Measurements from ENCODE around the gene MELTF. TPM values are rescaled to one million over a fixed set of nuclear protein-coding genes. Genes with fewer than 3 reads are reported as not detected.

The MELTF gene
- polyA plus RNA-seq, 3 donors = 1.9 to 2.4 (median 2.3) TPM

DNA sequence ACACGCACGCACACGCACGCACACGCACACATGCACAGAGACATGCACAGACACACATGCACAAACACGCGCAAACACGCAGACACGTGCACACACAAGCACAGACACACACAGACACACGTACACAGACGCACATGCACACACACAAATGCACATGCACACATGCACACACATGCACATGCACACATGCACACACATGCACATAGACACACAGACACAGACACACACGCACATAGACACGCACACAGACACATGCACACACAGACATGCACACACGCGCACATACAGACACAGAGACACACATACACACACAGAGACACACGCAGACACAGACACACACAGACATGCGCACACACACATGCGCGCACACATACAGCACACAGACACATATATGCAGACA is 34.6 kb downstream of the MELTF start:
- no peak for DNase-seq (ENCODE audit: low read depth in 3 of 3, low spot score in 2 of 3)

DNA sequence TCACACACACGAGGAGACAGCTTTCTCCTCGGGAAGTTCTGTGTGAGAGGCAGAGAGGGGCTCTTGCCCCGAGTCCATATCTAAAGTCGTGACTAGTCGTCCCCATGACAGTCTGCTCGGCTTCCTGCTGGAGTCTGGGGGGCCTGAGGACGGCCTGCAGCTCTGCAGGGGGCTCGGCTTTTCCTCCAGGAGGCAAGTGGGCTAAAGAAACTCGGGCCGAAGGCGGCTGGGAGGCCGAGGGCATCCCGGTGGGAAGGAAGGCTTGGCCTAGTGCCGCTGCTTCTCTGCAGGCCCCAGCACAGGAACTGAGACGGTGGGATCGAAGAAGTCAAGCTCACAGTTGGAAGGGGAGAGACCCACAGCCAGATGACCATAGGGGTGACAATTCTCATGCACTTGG is 35.6 kb downstream of the MELTF start:
- DNase-seq (ENCODE audit: low read depth in 3 of 3, low spot score in 2 of 3) = no peak

DNA sequence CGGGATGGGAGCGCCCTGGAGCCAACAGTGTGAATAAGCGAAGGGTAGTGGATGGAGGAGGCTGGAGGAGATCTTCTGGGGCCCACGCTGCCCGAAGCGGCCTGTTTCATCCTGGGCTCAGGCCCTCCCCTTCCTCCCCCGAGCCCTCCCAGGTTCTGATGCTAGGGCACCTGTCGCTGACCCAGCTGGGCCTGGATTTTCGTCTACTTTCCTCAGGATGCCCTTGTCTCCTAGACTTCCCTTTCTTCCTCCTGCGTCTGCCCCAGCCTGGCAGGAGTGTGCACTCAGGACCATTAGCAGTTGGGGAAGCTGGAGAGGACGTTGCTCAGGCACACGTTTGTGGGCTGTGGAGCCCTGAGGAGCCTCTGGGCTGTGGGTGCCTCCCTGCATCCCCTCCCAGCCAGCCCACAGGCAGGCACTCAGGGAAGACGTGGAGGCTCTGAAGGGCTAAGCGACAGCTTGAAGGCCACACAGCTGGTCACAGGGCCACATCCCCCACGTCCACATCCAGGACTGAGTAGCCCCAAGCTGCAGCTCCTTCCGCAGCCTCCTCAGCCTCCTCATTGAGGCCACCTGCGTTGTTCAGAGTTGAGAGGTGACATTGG is 37.1 kb downstream of the MELTF start:
- DNase-seq (ENCODE audit: low read depth in 3 of 3, low spot score in 2 of 3) = no peak

DNA sequence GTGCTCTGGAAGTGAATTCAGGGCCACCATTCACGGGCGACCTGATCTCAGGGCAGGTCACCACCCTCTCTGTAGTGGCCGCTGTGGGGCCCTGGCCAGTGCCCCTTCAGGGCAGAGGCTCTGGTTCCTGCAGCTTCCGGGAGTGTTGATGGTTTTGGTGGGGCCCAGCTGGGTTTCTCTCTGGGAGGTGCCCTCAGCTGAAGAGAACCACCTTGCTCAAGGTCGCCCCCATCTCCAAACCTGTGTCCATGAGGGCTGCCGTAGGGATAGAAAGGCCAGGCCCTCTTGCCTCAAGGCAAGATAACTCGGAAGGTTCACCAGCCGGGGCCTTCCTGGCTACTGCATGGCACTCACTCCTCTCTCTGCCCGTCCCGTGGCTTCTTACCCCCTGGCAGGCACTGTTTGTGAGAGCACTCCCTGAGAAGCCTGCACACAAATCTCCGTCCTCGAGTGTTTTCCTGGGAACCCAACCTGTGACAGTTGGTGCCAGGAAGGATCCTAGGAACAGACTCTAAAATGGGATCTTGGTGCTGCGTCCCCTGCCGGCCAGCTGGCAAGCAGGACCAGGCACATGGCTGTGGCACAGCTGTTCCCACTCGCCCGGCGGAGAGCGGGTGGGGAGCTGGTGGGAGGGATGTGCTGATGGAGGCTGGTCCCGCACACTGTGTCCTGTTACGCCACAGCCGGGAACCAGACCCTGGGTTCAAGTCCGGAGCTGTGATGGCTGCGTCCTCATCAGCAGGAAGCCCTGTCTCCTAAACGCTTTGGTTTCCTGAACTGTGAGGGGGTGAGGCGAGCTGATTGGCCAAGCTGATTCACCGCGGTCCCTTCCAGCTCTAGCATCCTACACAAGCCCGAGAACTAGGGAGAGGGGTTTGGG is 37.8 kb downstream of the MELTF start:
- no peak for DNase-seq (ENCODE audit: low read depth in 3 of 3, low spot score in 2 of 3)

DNA sequence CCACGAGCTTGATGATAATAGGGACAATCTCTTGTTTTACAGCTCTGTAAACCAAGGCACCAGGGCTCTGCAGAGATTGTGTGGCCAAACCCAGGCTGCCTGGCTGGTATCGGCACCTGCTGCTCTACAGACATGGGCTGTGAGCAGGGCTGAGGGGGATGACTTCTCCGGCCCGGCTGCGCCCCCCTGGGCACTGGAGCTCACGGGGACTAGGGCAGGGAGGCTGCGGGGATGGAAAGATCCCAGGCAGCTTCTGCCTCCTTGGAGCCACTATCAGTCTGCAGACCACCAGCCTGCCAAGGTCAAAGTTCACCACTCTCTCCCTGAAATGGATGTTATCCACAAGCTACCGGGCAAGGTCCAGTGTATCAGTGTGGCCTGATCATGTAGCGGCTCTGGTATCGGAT is 39.0 kb downstream of the MELTF start:
- no peak for DNase-seq (ENCODE audit: low read depth in 3 of 3, low spot score in 2 of 3)

DNA sequence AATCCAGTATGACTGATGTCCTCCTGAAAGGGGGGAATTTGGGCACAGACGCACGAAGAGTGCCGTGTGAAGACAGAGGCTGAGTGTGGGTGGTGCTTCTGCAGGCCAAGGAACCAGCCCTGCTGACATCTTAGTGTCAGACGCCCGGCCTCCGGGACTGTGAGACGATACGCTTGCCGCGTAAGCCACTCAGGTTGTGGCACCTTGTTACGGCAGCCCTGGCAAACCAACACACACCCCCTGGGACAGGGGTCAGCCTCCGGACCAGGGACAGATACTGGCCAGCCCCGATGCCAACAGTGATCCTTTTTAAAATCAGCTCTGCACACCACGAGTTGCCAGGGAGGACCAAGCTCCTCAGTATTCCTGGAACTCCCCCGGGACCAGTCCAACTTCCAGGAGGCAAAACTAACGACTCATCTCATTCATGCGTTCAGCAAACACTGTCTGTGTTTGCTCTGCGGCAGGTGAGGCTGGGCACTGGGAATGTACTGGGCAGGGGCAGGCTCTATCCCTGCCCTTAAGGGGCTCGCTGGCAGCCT is 39.8 kb downstream of the MELTF start:
- DNase-seq (ENCODE audit: low read depth in 3 of 3, low spot score in 2 of 3) = no peak

DNA sequence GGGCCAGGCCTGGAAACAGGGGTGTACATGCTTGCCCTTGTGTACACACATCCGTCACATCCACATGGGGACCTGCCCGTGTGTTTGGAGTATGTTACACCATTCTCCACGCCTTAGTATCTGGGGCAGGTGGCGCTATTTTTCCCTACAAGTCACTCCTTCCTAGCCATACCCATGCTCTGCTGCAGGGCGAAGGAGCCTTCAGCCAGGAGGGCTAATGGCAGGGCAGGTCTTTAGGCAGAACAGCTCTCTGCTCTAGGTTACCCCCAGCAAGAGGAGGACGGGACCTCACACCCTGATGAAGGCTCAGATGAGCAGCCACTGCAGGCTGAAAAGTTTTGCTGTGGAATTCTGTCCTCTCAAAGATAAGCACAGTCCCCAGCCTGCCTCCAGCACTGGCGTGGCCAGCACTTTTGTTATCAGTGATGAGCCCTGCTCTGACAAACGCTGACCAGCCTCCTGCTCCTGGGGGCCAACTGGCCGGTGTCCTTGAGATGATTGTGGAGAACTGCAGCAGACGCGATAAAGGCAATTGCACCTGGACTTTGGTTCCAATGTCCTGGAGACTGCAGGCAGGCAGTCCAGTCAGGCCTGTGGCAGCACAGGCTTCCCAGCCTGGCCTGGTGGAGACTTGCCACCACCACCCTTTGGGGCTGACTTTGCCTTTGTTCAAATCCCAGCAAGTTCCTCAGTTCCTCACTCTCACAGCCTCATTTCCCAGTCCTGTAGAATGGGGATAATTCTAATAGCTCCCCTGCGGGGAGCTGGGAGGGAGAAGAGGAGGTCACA is 41.2 kb downstream of the MELTF start:
- no peak for DNase-seq (ENCODE audit: low read depth in 3 of 3, low spot score in 2 of 3)

DNA sequence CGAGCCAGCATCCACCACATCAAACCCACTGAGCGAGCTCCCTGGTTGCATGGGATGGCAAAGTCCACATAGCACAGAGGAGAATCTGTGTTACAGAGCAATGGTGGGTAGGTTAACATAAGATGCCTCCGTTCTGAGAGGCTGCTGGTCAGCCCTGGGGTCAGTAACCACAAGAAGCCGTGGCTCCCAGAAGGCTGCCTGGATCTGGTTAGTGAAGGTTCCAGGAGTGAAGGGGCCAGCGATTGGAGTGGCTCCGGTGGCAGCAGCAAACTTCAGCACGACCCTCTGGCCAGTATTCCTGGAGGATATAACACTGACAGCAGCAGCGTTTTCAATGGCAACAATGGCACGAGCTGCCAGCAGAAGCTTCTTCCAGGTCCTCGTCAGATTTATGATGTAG is 42.6 kb downstream of the MELTF start:
- no peak for DNase-seq (ENCODE audit: low read depth in 3 of 3, low spot score in 2 of 3)

DNA sequence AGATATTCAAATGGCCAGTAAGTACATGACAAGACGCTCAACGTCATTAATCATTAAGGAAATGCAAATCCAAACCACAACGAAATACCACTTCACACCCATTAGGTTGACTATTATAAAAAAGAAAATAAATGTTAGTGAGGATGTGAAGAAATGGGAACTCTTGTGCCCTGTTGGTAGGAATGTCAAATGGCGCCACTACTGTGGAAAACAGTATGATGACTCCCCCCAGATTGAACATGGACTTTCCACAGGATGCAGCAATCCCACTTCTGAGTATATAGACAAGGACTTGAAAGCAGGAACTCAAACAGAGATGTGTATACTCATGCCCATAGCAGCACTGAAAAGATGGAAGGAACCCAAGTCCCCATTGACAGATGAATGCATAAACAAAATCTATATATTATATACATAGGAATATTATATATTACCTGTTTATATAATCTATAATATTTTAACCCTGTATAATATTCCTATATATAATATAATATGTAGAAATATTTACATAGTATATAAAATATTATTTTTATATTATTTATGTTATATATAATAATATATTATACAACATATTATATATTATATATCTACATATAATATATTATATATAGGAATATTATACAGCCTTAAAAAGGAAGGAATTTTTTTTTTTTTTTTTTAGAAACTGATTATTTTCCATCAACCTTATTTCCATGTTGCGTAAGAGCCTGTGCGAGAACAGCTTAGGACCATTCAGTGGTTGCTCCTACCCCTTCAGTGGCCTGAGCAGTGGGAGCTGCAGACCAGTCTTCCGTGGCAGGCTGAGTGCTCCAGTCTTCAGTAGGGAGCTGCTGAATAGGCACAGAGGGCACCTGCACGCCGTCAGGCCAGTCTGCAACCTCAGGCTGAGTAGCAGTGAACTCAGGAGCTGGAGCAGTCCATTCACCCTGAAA is 43.4 kb downstream of the MELTF start:
- no peak for DNase-seq (ENCODE audit: low read depth in 3 of 3, low spot score in 2 of 3)

DNA sequence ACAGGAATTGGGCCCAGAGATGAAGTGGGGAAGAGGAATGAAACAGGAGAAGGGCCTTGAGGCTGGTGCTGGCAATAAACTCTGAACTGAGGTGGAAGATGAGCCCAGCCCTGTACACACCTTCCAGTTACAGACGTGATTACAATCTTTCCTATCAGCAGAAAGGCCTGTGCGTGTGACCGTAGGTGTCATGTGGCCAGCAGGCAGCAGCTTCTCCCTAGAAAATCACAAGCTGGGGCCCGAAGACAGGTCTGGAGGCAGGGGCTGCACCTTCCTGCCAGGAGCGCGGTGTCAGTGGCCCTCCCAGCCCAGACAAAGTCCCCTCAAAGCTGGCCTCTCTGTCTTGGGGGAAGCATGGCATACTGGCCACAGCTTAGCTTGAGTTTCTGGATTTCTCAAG is 44.3 kb downstream of the MELTF start:
- no peak for DNase-seq (ENCODE audit: low read depth in 3 of 3, low spot score in 2 of 3)

DNA sequence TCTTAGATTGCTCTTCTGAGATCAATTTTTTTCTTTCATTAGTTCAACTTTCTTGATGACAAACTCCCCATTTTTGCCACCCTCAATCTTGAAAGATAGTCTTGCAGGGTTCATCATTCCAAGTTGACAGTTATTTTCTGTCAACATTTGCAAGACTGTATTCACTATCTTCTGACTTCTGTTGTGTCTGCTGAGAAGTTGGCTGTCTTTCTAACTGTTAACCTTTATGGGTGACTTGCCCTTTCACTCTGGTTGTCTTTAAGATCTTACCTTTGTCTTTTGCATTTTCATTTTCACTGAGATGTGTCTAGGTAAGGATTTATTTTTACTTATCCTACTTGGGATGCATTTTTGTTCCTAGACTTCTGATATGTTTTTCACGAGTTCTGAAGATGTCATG is 46.4 kb downstream of the MELTF start:
- DNase-seq (ENCODE audit: low read depth in 3 of 3, low spot score in 2 of 3) = no peak

DNA sequence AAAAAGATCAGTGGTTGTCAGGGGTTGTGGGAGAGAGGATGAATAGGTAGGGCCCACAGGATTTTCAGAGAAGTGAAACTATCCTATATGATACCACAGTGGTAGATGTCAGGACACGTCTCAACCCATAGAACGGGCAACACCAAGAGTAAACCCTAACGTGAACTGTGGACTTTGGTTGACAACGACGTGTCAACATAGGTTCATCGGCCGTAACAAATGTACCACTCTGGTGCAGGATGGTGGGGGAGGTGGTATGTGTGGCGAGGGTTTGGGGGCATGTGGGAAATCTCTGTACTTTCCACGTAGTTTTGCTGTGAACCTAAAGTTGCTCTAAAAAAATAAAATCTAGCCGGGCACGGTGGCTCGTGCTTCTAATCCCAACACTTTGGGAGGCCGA is 48.0 kb downstream of the MELTF start:
- DNase-seq (ENCODE audit: low read depth in 3 of 3, low spot score in 2 of 3) = no peak

DNA sequence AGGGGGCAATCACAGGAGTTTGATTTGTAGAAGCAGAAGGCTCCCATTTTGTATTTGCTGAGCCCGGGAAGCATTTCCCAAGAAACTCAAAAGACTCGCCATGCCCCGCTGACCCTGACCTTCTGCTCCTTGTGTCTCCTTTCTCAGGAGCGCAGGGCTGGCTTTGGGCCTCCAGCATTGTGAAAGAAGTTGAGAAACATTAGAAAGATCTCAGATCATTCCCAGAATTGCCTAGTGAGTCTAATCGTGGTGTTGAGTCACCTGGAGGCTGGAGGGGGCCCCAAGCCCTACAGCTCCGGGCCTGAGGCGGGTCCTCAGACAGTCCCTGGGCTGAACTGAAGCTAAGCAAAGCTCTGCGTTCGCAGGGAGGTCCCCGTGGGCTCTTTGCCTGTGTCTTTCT is 50.1 kb downstream of the MELTF start:
- no peak for DNase-seq (ENCODE audit: low read depth in 3 of 3, low spot score in 2 of 3)

DNA sequence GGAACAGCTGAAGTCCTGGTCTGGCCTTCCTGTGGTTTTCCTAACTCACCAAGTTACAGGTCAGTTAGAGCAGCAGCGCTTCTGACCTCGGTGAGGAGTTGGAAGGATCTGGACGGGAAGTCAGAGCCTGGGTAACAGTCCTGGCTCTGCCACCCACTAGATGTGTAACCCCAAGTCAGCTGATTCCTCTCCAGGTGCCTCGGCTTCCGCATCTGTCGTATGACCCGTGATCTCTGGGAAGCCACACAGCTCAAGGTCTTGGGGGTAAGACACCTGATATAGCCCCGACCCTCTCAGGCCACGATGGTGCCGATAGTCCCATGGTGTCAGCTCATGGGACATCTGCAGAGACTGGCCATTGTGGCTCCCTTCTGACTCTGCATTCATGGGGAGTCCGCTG is 52.7 kb downstream of the MELTF start:
- DNase-seq (ENCODE audit: low read depth in 3 of 3, low spot score in 2 of 3) = no peak

DNA sequence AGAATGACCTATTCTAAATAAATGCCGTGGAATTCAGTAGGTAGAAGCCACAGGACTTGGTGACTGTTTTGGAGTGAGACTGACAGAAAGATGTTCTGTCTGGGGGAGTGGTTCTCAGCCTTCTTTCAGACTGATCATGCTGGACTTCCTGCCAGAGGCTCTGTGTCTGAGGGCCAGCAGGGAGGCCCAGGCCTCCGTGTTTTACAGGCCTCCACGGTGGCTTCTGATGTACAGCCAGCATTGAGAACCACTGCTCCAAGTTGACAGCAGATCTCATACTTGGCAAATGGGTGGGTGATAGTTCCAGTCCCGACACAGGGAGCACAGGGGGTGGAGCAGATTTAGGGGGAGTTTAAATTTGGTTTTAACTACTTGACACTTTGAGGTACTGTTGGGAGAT is 54.3 kb downstream of the MELTF start:
- no peak for DNase-seq (ENCODE audit: low read depth in 3 of 3, low spot score in 2 of 3)

DNA sequence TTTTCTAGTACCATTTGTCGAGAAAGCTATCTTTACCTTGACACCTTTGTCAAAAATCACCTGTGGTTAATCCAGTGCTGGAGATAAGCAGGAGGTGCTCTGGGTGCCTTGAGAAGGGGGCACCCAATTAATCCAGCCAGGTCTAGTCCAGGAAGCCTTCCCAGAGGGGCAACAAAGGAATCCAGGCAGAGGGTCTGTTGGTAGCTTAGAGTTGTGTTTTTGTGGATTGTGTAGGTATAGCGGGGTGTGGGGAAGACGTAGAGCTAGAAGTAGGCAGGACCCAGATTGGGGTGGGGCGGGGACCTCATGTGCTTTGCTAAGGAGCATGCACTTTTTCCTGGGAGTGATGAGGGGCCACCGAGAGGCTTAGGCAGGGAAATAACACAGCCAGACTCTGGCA is 55.0 kb downstream of the MELTF start:
- no peak for DNase-seq (ENCODE audit: low read depth in 3 of 3, low spot score in 2 of 3)

DNA sequence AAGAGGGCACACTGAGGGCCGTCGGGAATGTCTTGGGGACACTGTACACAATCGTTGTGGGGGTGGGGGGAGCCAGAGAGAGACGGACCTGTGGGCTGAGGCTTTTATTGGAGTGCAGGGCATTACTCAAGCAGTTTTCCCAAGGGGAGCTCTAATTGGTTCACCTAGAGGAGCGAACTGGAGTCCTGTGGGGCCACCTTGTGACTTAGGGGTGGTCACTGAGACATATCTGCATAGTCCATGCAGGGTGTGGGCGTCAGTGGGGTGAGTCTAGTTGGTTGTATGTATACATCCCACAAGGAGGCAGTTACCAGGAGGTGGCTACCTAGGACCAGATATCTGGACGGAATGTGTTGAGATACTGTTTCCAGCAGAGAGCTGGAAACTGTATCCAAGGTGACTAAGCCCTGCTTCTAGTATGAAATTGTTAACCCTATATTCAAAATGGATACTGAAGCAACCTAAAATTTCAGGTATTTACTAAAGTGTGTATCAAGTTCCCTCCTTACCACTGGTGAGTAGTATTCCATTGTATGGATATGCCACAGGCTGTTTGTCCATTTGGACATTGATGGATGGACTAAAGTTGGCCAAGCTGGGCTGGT is 58.4 kb downstream of the MELTF start:
- DNase-seq (ENCODE audit: low read depth in 3 of 3, low spot score in 2 of 3) = no peak

DNA sequence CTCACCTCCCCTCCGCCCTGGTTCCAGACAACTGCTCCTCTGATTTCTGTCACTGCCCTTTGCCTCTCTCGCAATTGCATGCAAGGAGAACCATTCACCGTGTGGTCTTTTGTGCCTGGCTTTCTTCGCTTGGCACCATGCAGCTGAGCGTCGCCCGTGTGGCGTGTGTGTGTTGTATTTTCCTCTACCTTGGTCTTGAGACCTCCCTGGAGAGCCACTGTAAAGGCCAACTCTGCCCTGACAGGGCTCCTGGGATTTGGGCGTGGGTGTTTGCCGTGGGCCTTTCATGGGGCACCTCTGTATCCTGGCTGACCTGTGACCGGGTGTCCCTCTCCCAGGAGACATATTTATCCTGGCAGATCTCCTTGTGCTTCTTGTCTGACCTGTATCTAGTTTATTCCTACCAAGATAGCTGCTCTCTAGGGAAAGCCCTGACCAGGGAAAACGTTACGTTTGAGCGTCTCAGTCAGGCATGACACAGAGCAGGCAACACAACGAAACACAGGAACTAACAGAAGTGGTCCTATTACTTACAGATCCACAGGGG is 59.0 kb downstream of the MELTF start:
- DNase-seq (ENCODE audit: low read depth in 3 of 3, low spot score in 2 of 3) = no peak

DNA sequence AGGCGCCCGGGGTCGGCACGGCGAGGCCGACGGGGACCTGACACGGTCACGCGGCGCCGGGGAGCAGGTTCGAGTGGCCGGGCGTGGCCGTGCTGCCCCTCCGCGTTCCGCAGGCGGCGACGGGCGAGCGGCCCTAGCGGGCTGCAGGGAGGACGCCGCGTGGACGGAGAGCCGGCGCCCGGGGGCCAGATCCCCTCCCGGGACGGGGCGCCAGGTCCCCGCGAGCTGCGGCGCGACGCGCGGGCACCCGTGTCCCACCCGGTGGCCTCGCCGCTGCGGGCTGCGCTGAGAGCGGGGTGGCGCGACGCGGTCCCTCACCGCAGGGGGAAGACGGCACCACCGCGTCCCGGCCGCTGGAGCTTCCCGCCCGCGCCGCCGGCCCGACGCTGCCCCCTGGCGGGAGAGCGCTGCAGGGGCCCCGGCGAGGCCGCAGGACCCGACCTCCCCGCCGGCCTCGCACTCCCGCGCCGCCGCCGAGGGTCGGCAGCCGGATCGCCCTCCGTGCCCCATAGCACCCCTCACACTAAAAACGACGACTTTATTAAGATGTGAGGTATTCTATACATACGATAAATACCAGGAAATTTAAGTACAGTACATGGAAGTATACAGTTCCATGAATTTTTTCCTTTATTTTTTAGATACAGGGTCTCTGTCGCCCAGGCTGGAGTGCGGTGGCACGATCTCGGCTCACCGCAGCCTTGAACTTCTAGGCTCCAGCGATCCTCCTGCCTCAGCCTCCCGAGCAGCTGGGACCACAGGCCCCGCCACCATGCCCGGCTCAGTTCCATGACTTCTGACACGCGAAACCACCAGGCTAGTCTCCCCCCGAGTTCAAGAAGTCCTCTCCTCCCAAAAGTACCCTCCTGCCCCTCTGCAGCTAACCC is 59.7 kb downstream of the MELTF start:
- peak in 1 of 3 donors; percentile 36 for DNase-seq (ENCODE audit: low read depth in 3 of 3, low spot score in 2 of 3)
